GM23338 (cell line): ENCODE results near the gene ZNF223. TPM values are rescaled to one million over a fixed set of nuclear protein-coding genes. Genes with fewer than 3 reads are reported as not detected.

Experiments
- ATAC-seq: fragments of 200-7000 bp; cut with Tn5 transposase; 3 replicates; pipeline ENCODE4 v1.9.1; 2020
- DNase-seq: peaks from one replicate; pipeline ENCODE4 v3.0.0-alpha.2; 2015; ENCODE audit warnings: low spot score
- H2AFZ ChIP-seq: fragments of 200-600 bp; sonication (generic); 2 replicates; pipeline ENCODE4 v1.8.0; 2016; ENCODE audit warnings: antibody characterized with exemption, mild to moderate bottlenecking, moderate library complexity
- H3F3A ChIP-seq: fragments of 200-600 bp; sonication (generic); replicated peaks from 2 replicates; pipeline ENCODE4 v1.8.0; 2017; ENCODE audit warnings: antibody characterized with exemption, mixed run types, low read depth
- H3K27ac ChIP-seq: fragments of 200-600 bp; sonication (generic); 2 replicates; pipeline ENCODE4 v1.6.1; 2016; ENCODE audit warnings: low read depth
- H3K27me3 ChIP-seq: fragments of 200-600 bp; sonication (generic); 2 replicates; pipeline ENCODE4 v1.8.0; 2016; ENCODE audit warnings: mild to moderate bottlenecking, mixed run types, moderate library complexity; ENCODE audit not compliant: insufficient read depth
- H3K36me3 ChIP-seq: fragments of 200-600 bp; sonication (generic); 2 replicates; pipeline ENCODE4 v1.8.0; 2016; ENCODE audit warnings: mild to moderate bottlenecking; ENCODE audit not compliant: insufficient read depth
- H3K4me1 ChIP-seq: fragments of 200-600 bp; sonication (generic); 2 replicates; pipeline ENCODE4 v1.8.0; 2016; ENCODE audit warnings: mild to moderate bottlenecking, moderate library complexity; ENCODE audit not compliant: insufficient read depth
- H3K4me2 ChIP-seq: fragments of 200-600 bp; sonication (generic); 2 replicates; pipeline ENCODE4 v1.7.1; 2017; ENCODE audit warnings: mixed run types
- H3K4me3 ChIP-seq: fragments of 200-600 bp; sonication (generic); 2 replicates; pipeline ENCODE4 v1.6.1; 2016; ENCODE audit warnings: mixed run types
- H3K79me2 ChIP-seq: fragments of 200-600 bp; sonication (generic); replicated peaks from 2 replicates; pipeline ENCODE4 v1.8.0; 2017; ENCODE audit warnings: mild to moderate bottlenecking; ENCODE audit not compliant: insufficient read depth
- H3K9me2 ChIP-seq: fragments of 200-600 bp; sonication (generic); 2 replicates; pipeline ENCODE4 v1.8.0; 2017; ENCODE audit not compliant: insufficient read depth
- H4K20me1 ChIP-seq: fragments of 200-600 bp; sonication (generic); replicated peaks from 2 replicates; pipeline ENCODE4 v1.8.0; 2017; ENCODE audit warnings: mild to moderate bottlenecking; ENCODE audit not compliant: insufficient read depth
- H3K27ac Mint-ChIP-seq: 2 replicates; pipeline ENCODE4 v1.8.0; 2020; ENCODE audit warnings: inconsistent platforms, mild to moderate bottlenecking, moderate library complexity, mixed read lengths
- H3K27me3 Mint-ChIP-seq: 3 replicates; pipeline ENCODE4 v1.8.0; 2022; ENCODE audit warnings: low read depth, mild to moderate bottlenecking, moderate library complexity, mixed read lengths, inconsistent platforms; ENCODE audit not compliant: insufficient read depth, poor library complexity
- H3K36me3 Mint-ChIP-seq: 3 replicates; pipeline ENCODE4 v1.8.0; 2021; ENCODE audit warnings: low read depth, mild to moderate bottlenecking, inconsistent platforms, moderate library complexity, mixed read lengths
- H3K4me1 Mint-ChIP-seq: 3 replicates; pipeline ENCODE4 v1.8.0; 2020; ENCODE audit warnings: mild to moderate bottlenecking, inconsistent platforms, mixed read lengths
- H3K4me3 Mint-ChIP-seq: 3 replicates; pipeline ENCODE4 v1.8.0; 2021; ENCODE audit warnings: moderate library complexity, mild to moderate bottlenecking, inconsistent platforms, mixed read lengths
- H3K9me3 Mint-ChIP-seq: 3 replicates; pipeline ENCODE4 v1.8.0; 2020; ENCODE audit warnings: moderate library complexity, mild to moderate bottlenecking, inconsistent platforms, mixed read lengths
- CREB1 ChIP-seq: fragments of 250-450 bp; sonication (Bioruptor Pico); IDR thresholded peaks from 2 replicates; pipeline ENCODE4 v1.5.0; 2020; ENCODE audit warnings: low read depth, mild to moderate bottlenecking, moderate library complexity
- ETS1 ChIP-seq: IDR thresholded peaks from 2 replicates; pipeline ENCODE4 v1.6.1; 2016; ENCODE audit warnings: antibody characterized with exemption
- EZH2 ChIP-seq: fragments of 200-600 bp; sonication (generic); IDR thresholded peaks from one replicate; pipeline ENCODE4 v1.8.0; 2017; ENCODE audit warnings: antibody characterized with exemption, mild to moderate bottlenecking, low read depth; ENCODE audit not compliant: unreplicated experiment
- EZH2phosphoT487 ChIP-seq: fragments of 200-600 bp; sonication (generic); IDR thresholded peaks from one replicate; pipeline ENCODE4 v1.8.1; 2018; ENCODE audit warnings: antibody characterized with exemption; ENCODE audit not compliant: unreplicated experiment
- JUNB ChIP-seq: IDR thresholded peaks from one replicate; pipeline ENCODE4 v1.6.1; 2016; ENCODE audit warnings: antibody characterized with exemption; ENCODE audit not compliant: unreplicated experiment
- NANOG ChIP-seq: IDR thresholded peaks from 2 replicates; pipeline ENCODE4 v1.6.1; 2016; ENCODE audit warnings: antibody characterized with exemption, borderline replicate concordance
- POLR2AphosphoS5 ChIP-seq: IDR thresholded peaks from 2 replicates; pipeline ENCODE4 v1.6.1; 2016; ENCODE audit warnings: antibody characterized with exemption, low read depth
- STAT1 ChIP-seq: IDR thresholded peaks from one replicate; pipeline ENCODE4 v1.6.1; 2016; ENCODE audit warnings: antibody characterized with exemption; ENCODE audit not compliant: unreplicated experiment
- ZNF114 ChIP-seq: fragments of 250-450 bp; sonication (Bioruptor Pico); IDR thresholded peaks from 2 replicates; pipeline ENCODE4 v1.5.0; 2020; ENCODE audit warnings: mild to moderate bottlenecking, moderate library complexity
- ZNF331 ChIP-seq: fragments of 250-450 bp; sonication (Bioruptor Pico); IDR thresholded peaks from 2 replicates; pipeline ENCODE4 v1.5.0; 2020; ENCODE audit warnings: low read depth, mild to moderate bottlenecking, moderate library complexity
- ZNF462 ChIP-seq: fragments of 250-450 bp; sonication (Bioruptor Pico); IDR thresholded peaks from 2 replicates; pipeline ENCODE4 v1.5.0; 2020; ENCODE audit warnings: mild to moderate bottlenecking, moderate library complexity
- polyA plus RNA-seq: library from polyadenylated mRNA; unstranded; fragments of >200 nt; fragmentation: Nextera tagmentation; extraction: Ambion mirVana; gene quantifications from 2 replicates; pipeline ENCODE4 v1.2.1, GENCODE V29; 2016
- total RNA-seq: library from RNA; depleted of rRNA; stranded (reverse); fragments of >200 nt; shearing (Covaris generic); gene quantifications from 2 replicates; pipeline ENCODE4 v1.2.3, GENCODE V29; 2014
- TF ChIP-seq, protein P1 (sequence below), 2 experiments: fragments of 200-600 bp in 1 of 2; sonication (generic) in 1 of 2; conservative IDR thresholded peaks; 2 replicates each; pipeline versions ENCODE4 v1.5.1 to v1.6.1; 2016 to 2017; ENCODE audit warnings: antibody characterized with exemption in 2 of 2, low read depth in 2 of 2, mild to moderate bottlenecking in 2 of 2, moderate library complexity in 1 of 2
- TF ChIP-seq, protein P2 (sequence below): IDR thresholded peaks from one replicate; pipeline ENCODE4 v1.6.1; 2018; ENCODE audit warnings: antibody characterized with exemption; ENCODE audit not compliant: unreplicated experiment

Gene ZNF223
- total and polyA plus RNA-seq, 2 experiments from 2014 or later, result 3.3 to 5.8 TPM

- peaks cover 50% of the 10 kb centered on the region for H3K36me3 Mint-ChIP-seq
Measured at GRCh38 chr19:44112802-44113137, 60.9 kb downstream of the ZNF223 start.

More at GRCh38 chr19:44112802-44113137, 60.9 kb downstream of the ZNF223 start:
- peaks cover 8% of the 10 kb centered on the region for H3K36me3 ChIP-seq
- no peaks in the 10 kb centered on the region for H3F3A ChIP-seq
- peak overlapping the region; percentile 63 for H3K4me3 ChIP-seq
- no peaks in the 10 kb centered on the region for H3K4me1 ChIP-seq
- Mint-ChIP-seq H3K4me1 (no peaks in the 10 kb centered on the region), H3K9me3 (peaks cover 41% of the 10 kb centered on the region), H3K27ac (peak overlapping the region; percentile 96), H3K4me3 (peak overlapping the region; percentile 97), H3K27me3 (peaks cover 4% of the 10 kb centered on the region)
- peaks cover 31% of the 10 kb centered on the region for H3K79me2 ChIP-seq
- no peak overlapping the region for H2AFZ ChIP-seq
- peak; percentile 2 for DNase-seq
- no peaks in the 10 kb centered on the region for H4K20me1 ChIP-seq
- no peaks in the 10 kb centered on the region for H3K27me3 ChIP-seq
- peak overlapping the region; percentile 73 for H3K4me2 ChIP-seq
- no peaks in the 10 kb centered on the region for H3K9me2 ChIP-seq
- peak overlapping the region; percentile 67 for H3K27ac ChIP-seq
- peak; percentile 4; the same call in 2 of the 3 replicates for ATAC-seq
- no peak for TF ChIP-seq ZNF114 (CRISPR knock-in tag)
- TF ChIP-seq, protein P1, sequence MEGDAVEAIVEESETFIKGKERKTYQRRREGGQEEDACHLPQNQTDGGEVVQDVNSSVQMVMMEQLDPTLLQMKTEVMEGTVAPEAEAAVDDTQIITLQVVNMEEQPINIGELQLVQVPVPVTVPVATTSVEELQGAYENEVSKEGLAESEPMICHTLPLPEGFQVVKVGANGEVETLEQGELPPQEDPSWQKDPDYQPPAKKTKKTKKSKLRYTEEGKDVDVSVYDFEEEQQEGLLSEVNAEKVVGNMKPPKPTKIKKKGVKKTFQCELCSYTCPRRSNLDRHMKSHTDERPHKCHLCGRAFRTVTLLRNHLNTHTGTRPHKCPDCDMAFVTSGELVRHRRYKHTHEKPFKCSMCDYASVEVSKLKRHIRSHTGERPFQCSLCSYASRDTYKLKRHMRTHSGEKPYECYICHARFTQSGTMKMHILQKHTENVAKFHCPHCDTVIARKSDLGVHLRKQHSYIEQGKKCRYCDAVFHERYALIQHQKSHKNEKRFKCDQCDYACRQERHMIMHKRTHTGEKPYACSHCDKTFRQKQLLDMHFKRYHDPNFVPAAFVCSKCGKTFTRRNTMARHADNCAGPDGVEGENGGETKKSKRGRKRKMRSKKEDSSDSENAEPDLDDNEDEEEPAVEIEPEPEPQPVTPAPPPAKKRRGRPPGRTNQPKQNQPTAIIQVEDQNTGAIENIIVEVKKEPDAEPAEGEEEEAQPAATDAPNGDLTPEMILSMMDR (conservative IDR thresholded peaks at IDR 0.05; ENCODE audit: low read depth in 2 of 2), result no peak
- no peak for TF ChIP-seq ZNF331 (CRISPR knock-in tag)
- no peak for TF ChIP-seq NANOG
- no peak for TF ChIP-seq EZH2phosphoT487
- TF ChIP-seq ETS1, result no peak
- TF ChIP-seq ZNF462 (CRISPR knock-in tag), result no peak
- TF ChIP-seq STAT1, result no peak
- TF ChIP-seq, protein P2, sequence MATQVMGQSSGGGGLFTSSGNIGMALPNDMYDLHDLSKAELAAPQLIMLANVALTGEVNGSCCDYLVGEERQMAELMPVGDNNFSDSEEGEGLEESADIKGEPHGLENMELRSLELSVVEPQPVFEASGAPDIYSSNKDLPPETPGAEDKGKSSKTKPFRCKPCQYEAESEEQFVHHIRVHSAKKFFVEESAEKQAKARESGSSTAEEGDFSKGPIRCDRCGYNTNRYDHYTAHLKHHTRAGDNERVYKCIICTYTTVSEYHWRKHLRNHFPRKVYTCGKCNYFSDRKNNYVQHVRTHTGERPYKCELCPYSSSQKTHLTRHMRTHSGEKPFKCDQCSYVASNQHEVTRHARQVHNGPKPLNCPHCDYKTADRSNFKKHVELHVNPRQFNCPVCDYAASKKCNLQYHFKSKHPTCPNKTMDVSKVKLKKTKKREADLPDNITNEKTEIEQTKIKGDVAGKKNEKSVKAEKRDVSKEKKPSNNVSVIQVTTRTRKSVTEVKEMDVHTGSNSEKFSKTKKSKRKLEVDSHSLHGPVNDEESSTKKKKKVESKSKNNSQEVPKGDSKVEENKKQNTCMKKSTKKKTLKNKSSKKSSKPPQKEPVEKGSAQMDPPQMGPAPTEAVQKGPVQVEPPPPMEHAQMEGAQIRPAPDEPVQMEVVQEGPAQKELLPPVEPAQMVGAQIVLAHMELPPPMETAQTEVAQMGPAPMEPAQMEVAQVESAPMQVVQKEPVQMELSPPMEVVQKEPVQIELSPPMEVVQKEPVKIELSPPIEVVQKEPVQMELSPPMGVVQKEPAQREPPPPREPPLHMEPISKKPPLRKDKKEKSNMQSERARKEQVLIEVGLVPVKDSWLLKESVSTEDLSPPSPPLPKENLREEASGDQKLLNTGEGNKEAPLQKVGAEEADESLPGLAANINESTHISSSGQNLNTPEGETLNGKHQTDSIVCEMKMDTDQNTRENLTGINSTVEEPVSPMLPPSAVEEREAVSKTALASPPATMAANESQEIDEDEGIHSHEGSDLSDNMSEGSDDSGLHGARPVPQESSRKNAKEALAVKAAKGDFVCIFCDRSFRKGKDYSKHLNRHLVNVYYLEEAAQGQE, result no peak
- no peak for TF ChIP-seq EZH2
- TF ChIP-seq JUNB, result no peak
- no peak; the same call in 1 of the 2 replicates for TF ChIP-seq POLR2AphosphoS5
- no peak for TF ChIP-seq CREB1 (CRISPR knock-in tag)
